Activated CD4-positive, alpha-beta T cell treated with anti-CD3 and anti-CD28 coated beads, Interleukin-2, Interleukin-4, amounts not matched to agents 100 ng/mL and 50 ng/mL, durations not matched to agents 16 hours and 8 hours (primary cell): ENCODE data around the gene LSM4.
"Not testable (repeated sequence)": the region's sequence is repeated elsewhere in the genome, so short reads cannot be mapped to it uniquely, and the experiment has no call there.

Source experiments
- DNase-seq: peaks from one replicate; pipeline ENCODE4 v3.0.0-alpha.2; 2020; ENCODE audit warnings: low spot score

LSM4 gene

GRCh38 chr19:18322759-18323460, at the start of gene LSM4:
Gene LSM4, minus strand, starts transcription at chr19:18323076. Its CDS starts 56 bp downstream, at chr19:18323020.
- peak; percentile 100 for DNase-seq

GRCh38 chr19:18368504-18369222, 45.8 kb upstream of the LSM4 start:
- DNase-seq = no peak

- no peak for DNase-seq
Observed at GRCh38 chr19:18366021-18366435, 43.2 kb upstream of the LSM4 start.

- no peak for DNase-seq
Observed at GRCh38 chr19:18364826-18365528, 42.1 kb upstream of the LSM4 start.

GRCh38 chr19:18364277-18364825, 41.5 kb upstream of the LSM4 start:
- DNase-seq = not testable (repeated sequence)

GRCh38 chr19:18363787-18364186, 40.9 kb upstream of the LSM4 start:
- DNase-seq = no peak

- DNase-seq = no peak
Observed at GRCh38 chr19:18362934-18363542, 40.2 kb upstream of the LSM4 start.

GRCh38 chr19:18361646-18362045, 38.8 kb upstream of the LSM4 start:
- DNase-seq = no peak

- DNase-seq = no peak
Observed at GRCh38 chr19:18357041-18357440, 34.2 kb upstream of the LSM4 start.

- DNase-seq = not testable (repeated sequence)
Observed at GRCh38 chr19:18354743-18355142, 31.9 kb upstream of the LSM4 start.

GRCh38 chr19:18353378-18354005, 30.6 kb upstream of the LSM4 start:
- DNase-seq = no peak

- DNase-seq = no peak
Observed at GRCh38 chr19:18351544-18351943, 28.7 kb upstream of the LSM4 start.

- DNase-seq = no peak
Observed at GRCh38 chr19:18350490-18350889, 27.6 kb upstream of the LSM4 start.

- DNase-seq = peak; percentile 19
Observed at GRCh38 chr19:18349524-18350128, 26.8 kb upstream of the LSM4 start.

- DNase-seq = not testable (repeated sequence)
Observed at GRCh38 chr19:18348818-18349339, 26.0 kb upstream of the LSM4 start.

- DNase-seq = no peak
Observed at GRCh38 chr19:18348171-18348570, 25.3 kb upstream of the LSM4 start.

- no peak for DNase-seq
Observed at GRCh38 chr19:18346091-18346490, 23.2 kb upstream of the LSM4 start.

GRCh38 chr19:18345296-18345695, 22.4 kb upstream of the LSM4 start:
- no peak for DNase-seq

- no peak for DNase-seq
Observed at GRCh38 chr19:18344582-18344950, 21.7 kb upstream of the LSM4 start.

- no peak for DNase-seq
Observed at GRCh38 chr19:18342090-18342632, 19.3 kb upstream of the LSM4 start.
